Mammary epithelial cell (primary cell): ENCODE data around the gene DIAPH3.

ENCODE experiments used
- EZH2 ChIP-seq: IDR thresholded peaks from 2 replicates; pipeline ENCODE4 v1.6.1; 2012; ENCODE audit warnings: low read length, inconsistent platforms, borderline replicate concordance
- TF ChIP-seq, protein P1 (sequence below), 2 donors: IDR thresholded peaks in 1 of 2; conservative IDR thresholded peaks in 1 of 2; 2 replicates each; pipeline ENCODE4 v1.5.1; 2011 to 2012; ENCODE audit warnings: inconsistent platforms in 2 of 2, low read length in 2 of 2, mild to moderate bottlenecking in 2 of 2, control low read depth in 1 of 2, low read depth in 1 of 2; ENCODE audit not compliant: insufficient read depth in 1 of 2; ENCODE audit errors: extremely low read depth in 1 of 2

DNA sequence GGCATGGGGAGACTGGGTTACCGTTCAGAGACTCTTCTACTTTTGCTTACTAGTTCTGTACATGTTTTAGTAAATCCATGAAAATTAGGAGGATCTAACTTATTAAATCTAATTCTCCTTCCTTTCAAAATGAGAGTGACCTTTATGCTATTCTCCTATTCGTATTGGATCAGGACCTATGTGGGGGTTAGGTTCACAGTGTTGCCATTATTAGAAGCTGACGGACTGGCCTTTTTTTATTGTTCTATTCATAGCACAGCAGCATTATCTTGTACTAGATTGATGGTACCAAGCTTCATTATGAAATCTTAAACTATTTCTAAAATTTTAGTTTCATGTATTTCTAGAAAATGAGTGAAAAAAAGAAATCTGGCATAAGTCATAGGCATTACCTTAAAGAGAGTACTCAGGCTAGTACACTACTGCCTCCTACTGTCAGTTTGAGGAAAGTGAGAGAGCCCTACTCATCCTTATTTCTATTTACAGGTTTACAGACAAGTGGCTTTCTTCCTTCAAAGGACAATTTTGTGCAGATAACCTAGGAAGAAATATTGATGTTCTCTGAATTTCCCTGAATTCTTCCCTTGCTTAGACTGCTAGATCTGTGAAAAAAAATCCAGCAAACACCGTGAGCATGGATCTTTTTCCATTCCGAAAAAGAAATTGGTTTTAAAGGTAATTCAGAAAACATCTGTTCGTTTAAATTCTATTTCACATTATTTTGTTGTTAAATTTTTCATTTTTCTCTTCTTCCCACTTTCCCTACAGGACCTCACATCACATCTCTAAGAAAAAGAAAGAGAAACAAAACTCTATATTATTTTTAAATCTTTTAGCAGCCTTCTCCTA is 485.5 kb downstream of the DIAPH3 start:
- TF ChIP-seq, protein P1, sequence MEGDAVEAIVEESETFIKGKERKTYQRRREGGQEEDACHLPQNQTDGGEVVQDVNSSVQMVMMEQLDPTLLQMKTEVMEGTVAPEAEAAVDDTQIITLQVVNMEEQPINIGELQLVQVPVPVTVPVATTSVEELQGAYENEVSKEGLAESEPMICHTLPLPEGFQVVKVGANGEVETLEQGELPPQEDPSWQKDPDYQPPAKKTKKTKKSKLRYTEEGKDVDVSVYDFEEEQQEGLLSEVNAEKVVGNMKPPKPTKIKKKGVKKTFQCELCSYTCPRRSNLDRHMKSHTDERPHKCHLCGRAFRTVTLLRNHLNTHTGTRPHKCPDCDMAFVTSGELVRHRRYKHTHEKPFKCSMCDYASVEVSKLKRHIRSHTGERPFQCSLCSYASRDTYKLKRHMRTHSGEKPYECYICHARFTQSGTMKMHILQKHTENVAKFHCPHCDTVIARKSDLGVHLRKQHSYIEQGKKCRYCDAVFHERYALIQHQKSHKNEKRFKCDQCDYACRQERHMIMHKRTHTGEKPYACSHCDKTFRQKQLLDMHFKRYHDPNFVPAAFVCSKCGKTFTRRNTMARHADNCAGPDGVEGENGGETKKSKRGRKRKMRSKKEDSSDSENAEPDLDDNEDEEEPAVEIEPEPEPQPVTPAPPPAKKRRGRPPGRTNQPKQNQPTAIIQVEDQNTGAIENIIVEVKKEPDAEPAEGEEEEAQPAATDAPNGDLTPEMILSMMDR (conservative IDR thresholded peaks at IDR 0.05 in 1 of 2, IDR thresholded peaks at IDR 0.05 in 1 of 2; ENCODE audit: extremely low read depth in 1 of 2, insufficient read depth in 1 of 2, low read depth in 1 of 2, low read length in 2 of 2) = peak; percentile 82 to 84
- TF ChIP-seq EZH2 = no peak
